RWPE1 (cell line): ENCODE data around the gene ENOX2.

Experiments
- CTCF ChIA-PET: fragments of 350-600 bp; sonication (Branson Sonifier 250); formaldehyde crosslinking; extraction: SDS; loops from one replicate; lab custom pipeline; 2021; lab: Yijun Ruan, JAX
- POLR2A ChIA-PET: fragments of 400-600 bp; formaldehyde crosslinking; extraction: SDS; loops from one replicate; lab custom pipeline; 2020; ENCODE audit warnings: antibody characterized with exemption; ENCODE audit not compliant: low non-redundant PET; lab: Yijun Ruan, JAX
- DNase-seq: peaks from one replicate; pipeline ENCODE4 v3.0.0; 2012; ENCODE audit warnings: low spot score
- H3K27ac ChIP-seq: fragments of 450-650 bp; 2 replicates; pipeline ENCODE4 v1.5.1; 2017
- TF ChIP-seq, protein P1 (sequence below): fragments of 450-650 bp; conservative IDR thresholded peaks from 2 replicates; pipeline ENCODE4 v1.5.1; 2017; ENCODE audit warnings: low read depth, mild to moderate bottlenecking

The ENOX2 gene

DNA sequence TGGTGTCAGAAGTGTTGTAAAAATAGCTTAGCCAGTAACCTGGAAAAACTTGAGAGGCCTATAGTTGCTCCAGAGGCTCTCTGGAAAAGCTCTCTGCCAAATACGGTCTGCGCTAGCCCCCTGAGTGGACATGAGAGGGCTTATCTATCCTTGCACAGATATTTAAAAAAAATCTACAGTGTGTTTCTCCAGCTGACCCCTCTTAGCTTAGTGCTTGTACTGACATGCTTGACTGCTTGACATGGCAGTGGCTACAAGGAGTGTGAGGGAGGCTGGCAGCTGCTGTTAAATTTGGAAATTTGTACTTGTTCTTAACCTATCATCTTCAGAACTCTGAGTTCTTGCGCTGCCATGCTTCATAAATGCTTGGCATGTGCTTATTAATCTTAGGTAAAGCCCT lies 272.0 kb downstream of the ENOX2 start:
- no peak overlapping the region for H3K27ac ChIP-seq
- no peak for DNase-seq
- CTCF ChIA-PET = no interaction called here
- POLR2A ChIA-PET = no interaction called here
- TF ChIP-seq, protein P1, sequence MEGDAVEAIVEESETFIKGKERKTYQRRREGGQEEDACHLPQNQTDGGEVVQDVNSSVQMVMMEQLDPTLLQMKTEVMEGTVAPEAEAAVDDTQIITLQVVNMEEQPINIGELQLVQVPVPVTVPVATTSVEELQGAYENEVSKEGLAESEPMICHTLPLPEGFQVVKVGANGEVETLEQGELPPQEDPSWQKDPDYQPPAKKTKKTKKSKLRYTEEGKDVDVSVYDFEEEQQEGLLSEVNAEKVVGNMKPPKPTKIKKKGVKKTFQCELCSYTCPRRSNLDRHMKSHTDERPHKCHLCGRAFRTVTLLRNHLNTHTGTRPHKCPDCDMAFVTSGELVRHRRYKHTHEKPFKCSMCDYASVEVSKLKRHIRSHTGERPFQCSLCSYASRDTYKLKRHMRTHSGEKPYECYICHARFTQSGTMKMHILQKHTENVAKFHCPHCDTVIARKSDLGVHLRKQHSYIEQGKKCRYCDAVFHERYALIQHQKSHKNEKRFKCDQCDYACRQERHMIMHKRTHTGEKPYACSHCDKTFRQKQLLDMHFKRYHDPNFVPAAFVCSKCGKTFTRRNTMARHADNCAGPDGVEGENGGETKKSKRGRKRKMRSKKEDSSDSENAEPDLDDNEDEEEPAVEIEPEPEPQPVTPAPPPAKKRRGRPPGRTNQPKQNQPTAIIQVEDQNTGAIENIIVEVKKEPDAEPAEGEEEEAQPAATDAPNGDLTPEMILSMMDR = no peak

DNA sequence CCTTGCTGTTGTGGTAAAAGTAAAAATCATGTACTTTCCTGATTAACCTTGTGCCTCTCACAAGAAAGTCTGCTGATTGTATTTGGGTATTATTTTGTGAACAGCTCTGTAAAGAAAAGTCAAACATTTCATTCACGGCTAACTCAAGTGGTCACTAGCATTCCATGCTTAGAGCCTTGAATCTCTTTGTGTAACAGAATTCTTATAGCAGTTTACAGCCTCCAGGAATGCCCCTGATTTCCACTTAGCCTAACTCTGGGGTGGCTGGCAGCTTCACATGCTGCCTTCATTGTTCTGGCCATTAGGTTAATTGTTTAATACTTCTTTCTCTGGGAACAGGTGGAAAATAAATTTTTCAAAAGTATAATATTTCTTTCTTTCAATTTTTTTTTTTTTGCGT lies 274.5 kb downstream of the ENOX2 start:
- DNase-seq = no peak
- no peak overlapping the region for H3K27ac ChIP-seq
- ChIA-PET CTCF (no interaction called here), POLR2A (no interaction called here)
- TF ChIP-seq, protein P1 = no peak

DNA sequence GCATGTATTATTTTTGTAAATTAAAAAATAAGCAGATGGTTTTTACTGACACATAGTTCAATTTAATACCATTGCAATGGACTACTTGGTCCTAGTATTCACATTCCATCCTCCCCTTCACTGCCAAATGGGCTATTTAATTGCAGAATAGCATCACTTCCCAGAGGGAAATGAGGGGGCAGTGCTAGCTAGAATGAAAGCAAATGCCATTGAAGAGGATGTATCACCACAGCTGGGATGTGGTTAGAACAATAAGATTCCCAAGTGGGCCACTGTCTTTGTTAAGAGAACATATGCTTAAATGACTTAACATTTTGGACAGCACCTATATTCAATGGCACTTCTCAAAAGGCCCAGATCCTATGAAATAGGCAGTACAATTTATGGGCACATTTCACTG lies 276.5 kb downstream of the ENOX2 start:
- TF ChIP-seq, protein P1 = no peak
- POLR2A ChIA-PET = no interaction called here
- H3K27ac ChIP-seq = no peak overlapping the region
- CTCF ChIA-PET = no interaction called here
- no peak for DNase-seq

DNA sequence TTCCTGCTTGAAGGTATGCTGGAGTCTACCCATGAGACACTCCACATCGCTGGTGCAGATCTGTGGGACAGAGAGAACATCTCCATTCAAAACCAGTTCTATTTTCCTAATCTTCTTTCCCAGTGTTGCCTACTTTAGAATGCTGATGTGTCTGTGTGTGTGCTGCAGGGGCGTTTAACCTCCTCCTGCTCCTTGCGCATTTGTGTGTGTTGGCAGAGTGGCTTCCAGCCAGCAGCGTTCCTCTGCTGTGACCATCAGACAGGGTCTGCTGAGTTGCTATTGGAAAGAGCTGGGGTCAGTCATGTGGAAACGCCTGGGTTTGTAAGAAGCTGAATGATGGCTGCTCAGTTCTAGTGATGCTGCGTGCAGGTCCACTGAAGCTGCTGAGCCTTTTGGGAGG lies 277.6 kb downstream of the ENOX2 start:
- ChIA-PET CTCF (no interaction called here), POLR2A (no interaction called here)
- TF ChIP-seq, protein P1 = no peak
- no peak for DNase-seq
- H3K27ac ChIP-seq = no peak overlapping the region

DNA sequence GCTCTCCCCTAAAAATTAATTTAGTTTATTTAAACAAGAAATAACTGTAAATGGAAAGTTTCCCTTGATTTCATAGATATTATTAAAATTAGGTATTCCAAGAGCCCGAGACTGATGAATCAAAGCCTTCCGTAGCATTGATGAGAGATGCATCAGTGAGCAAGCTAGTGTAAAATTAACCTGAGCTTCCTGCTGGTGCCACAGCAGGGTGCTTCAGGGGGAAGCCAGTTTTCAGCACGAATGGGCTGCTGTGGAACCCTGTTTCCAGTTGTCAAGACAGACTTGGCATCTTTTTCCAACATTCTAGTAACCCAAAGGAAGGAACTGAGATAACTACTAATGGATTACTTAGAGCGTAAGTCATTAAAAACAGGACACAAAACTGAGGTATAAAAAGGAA lies 279.5 kb downstream of the ENOX2 start:
- no peak overlapping the region for H3K27ac ChIP-seq
- TF ChIP-seq, protein P1 = no peak
- no peak for DNase-seq
- CTCF ChIA-PET = interaction anchor here (0.6 to 1.1 kb wide), 2 partner anchors 10 to 1378 kb away, joined by 3 read pairs; no protein-coding TSS in a partner anchor
- POLR2A ChIA-PET = no interaction called here

DNA sequence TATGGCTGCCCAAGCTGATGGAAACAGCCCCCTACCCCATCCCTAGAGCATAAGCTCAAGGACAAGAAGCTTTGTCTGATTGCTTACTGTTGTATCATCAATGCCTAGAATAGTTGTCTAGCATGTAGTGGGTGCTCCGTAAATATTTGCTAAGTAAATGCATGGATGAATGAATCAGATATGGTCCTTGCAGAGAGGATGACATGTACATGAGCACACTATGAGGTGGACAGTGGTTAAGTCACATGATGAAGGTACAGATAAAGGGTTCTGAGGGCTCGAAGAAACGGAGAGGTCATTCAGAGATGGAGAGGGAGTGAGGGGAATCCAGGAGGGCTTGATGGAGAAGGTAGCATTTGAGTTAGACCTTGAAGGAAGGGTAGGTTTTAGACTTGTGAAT lies 287.1 kb downstream of the ENOX2 start:
- H3K27ac ChIP-seq = no peak overlapping the region
- no peak for DNase-seq
- TF ChIP-seq, protein P1 = no peak
- POLR2A ChIA-PET = no interaction called here
- CTCF ChIA-PET = no interaction called here
